Measurements from ENCODE around the gene EPS15. TPM values are rescaled to one million over a fixed set of nuclear protein-coding genes. Genes with fewer than 3 reads are reported as not detected.

Gene EPS15
- total and polyA plus RNA-seq, 2 of the 8 experiments (the other 6 are each of a cell fraction or from before 2014, with no cell fraction given), result 15.9 to 57.2 TPM

DNA sequence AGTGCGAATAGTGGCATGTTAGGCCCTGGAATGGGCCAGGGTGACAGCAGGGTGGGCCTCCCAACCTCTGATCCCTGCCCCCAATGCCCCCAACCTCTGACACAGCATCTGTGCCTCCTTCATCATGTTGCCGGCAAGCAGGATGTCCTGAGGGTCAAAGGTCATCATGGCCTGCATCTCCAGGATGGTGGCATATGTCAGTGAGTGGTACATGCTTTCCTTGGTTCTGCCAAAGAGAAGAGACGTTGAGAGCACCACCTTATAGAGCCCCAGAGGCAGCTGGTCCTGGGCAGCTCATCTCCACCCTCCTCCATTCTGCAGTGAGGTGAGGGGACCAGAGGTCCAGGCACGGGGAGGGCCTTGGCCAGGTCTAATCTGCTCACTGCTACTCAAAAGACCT, 206.3 kb downstream of the EPS15 start:
- Histone ChIP-seq H4K91ac (replicated peaks; ENCODE audit: insufficient read length, low read length) (no peak overlapping the region), H3K27ac (ENCODE audit: low read depth, low read length) (no peak overlapping the region), H3K79me2 (ENCODE audit: control insufficient read depth in 1 of 2, insufficient read depth in 2 of 2, low read length in 2 of 2) (no peaks in the 10 kb centered on the region), H3K79me1 (ENCODE audit: low read depth, low read length) (no peaks in the 10 kb centered on the region), H3K18ac (ENCODE audit: extremely low read depth, low read length) (no peak overlapping the region), H4K8ac (ENCODE audit: extremely low read depth, insufficient read depth, low read length) (no peak overlapping the region), H2BK12ac (ENCODE audit: low read depth, low read length) (no peak overlapping the region), H3K4me1 (replicated peaks in 1 of 4; ENCODE audit: control insufficient read depth in 3 of 4, insufficient read depth in 4 of 4, low read length in 3 of 4) (peaks cover 0 to 9% (median 0%) of the 10 kb centered on the region in 4 experiments; a peak in 4 of 7 replicates), H3K4me3 (ENCODE audit: extremely low read depth in 1 of 4, insufficient read depth in 2 of 4, low read depth in 3 of 4, low read length in 4 of 4) (no peak overlapping the region), H4K20me1 (replicated peaks in 1 of 2; ENCODE audit: control insufficient read depth in 1 of 2, insufficient read depth in 2 of 2, low read length in 2 of 2) (no peaks in the 10 kb centered on the region), H3K23me2 (ENCODE audit: low read depth, low read length) (no peaks in the 10 kb centered on the region), H3K27me3 (replicated peaks in 1 of 4; ENCODE audit: control insufficient read depth in 3 of 4, extremely low read depth in 1 of 4, insufficient read depth in 3 of 4, low read length in 3 of 4) (no peaks in the 10 kb centered on the region), H3K36me3 (ENCODE audit: control insufficient read depth in 2 of 4, insufficient read depth in 4 of 4, low read length in 3 of 4) (no peaks in the 10 kb centered on the region), H3K9me3 (ENCODE audit: insufficient read depth in 2 of 2, low read depth in 1 of 2, low read length in 1 of 2) (no peaks in the 10 kb centered on the region), H3K56ac (replicated peaks; ENCODE audit: insufficient read length, low read depth, low read length) (no peak overlapping the region), H2AFZ (ENCODE audit: low read length) (no peak overlapping the region), H2AK5ac (ENCODE audit: low read depth, low read length) (no peak overlapping the region), H2BK20ac (ENCODE audit: low read length) (no peak overlapping the region), H3K14ac (ENCODE audit: insufficient read length) (no peak overlapping the region), H3K9ac (replicated peaks in 1 of 4; ENCODE audit: extremely low read depth in 1 of 4, low read depth in 3 of 4, low read length in 3 of 4) (no peak overlapping the region), H3K23ac (ENCODE audit: insufficient read length) (no peak overlapping the region), H2BK5ac (ENCODE audit: low read depth, low read length) (no peak overlapping the region; the same call in 1 of the 2 replicates), H4K5ac (ENCODE audit: insufficient read length, low read depth, low read length) (no peak overlapping the region), H3K4ac (replicated peaks; ENCODE audit: insufficient read length, low read depth, low read length) (no peak overlapping the region), H2BK120ac (replicated peaks; ENCODE audit: low read depth, low read length) (no peak overlapping the region), H3K4me2 (ENCODE audit: insufficient read depth in 1 of 2, low read depth in 2 of 2, low read length in 2 of 2) (no peak overlapping the region), H2BK15ac (ENCODE audit: low read length) (no peak overlapping the region)
- ChIA-PET POLR2A (ENCODE audit: partially characterized antibody) (interaction anchor here (0.5 to 1.9 kb wide), 4 partner anchors 17 to 317 kb away, joined by 3 to 6 read pairs (median 3); no protein-coding TSS in a partner anchor), CTCF (ENCODE audit: partially characterized antibody) (interaction anchor here (0.6 to 2.0 kb wide), 17 partner anchors 9 to 456 kb away, joined by 3 to 8 read pairs (median 4); no protein-coding TSS in a partner anchor)
- no peak for DNase-seq (ENCODE audit: low read depth in 1 of 2, low spot score in 2 of 2)
- 93% methylated on average over 4 of the region's 4 CpGs; no CpG with 5 or more reads in 1 of the 2 experiments for WGBS, 2 experiments (ENCODE audit: extremely low coverage in 1 of 2, insufficient coverage in 1 of 2, insufficient read length in 1 of 2, insufficient replicate concordance in 2 of 2, low coverage in 1 of 2, low lambda C conversion rate in 2 of 2, missing lambda C conversion rate in 1 of 2)
- FAIRE-seq, result no peak
- TF ChIP-seq RNF2 (IDR thresholded peaks at IDR 0.05; ENCODE audit: borderline replicate concordance, low read depth, low read length, missing control alignments, poor library complexity, severe bottlenecking), result no peak
- no peak for TF ChIP-seq MAFK (IDR thresholded peaks at IDR 0.05; ENCODE audit: low read depth, low read length)
- TF ChIP-seq, protein P1, sequence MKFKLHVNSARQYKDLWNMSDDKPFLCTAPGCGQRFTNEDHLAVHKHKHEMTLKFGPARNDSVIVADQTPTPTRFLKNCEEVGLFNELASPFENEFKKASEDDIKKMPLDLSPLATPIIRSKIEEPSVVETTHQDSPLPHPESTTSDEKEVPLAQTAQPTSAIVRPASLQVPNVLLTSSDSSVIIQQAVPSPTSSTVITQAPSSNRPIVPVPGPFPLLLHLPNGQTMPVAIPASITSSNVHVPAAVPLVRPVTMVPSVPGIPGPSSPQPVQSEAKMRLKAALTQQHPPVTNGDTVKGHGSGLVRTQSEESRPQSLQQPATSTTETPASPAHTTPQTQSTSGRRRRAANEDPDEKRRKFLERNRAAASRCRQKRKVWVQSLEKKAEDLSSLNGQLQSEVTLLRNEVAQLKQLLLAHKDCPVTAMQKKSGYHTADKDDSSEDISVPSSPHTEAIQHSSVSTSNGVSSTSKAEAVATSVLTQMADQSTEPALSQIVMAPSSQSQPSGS (IDR thresholded peaks at IDR 0.05; ENCODE audit: low read length), result no peak
- no peak for TF ChIP-seq TBP (IDR thresholded peaks at IDR 0.05; ENCODE audit: low read depth, low read length)
- no peak for TF ChIP-seq YY1 (IDR thresholded peaks at IDR 0.05; ENCODE audit: low read depth, low read length)
- no peak for TF ChIP-seq SUZ12 (IDR thresholded peaks at IDR 0.05; ENCODE audit: low read length)
- TF ChIP-seq KDM1A (IDR thresholded peaks at IDR 0.05; ENCODE audit: borderline replicate concordance, low read length), result no peak
- TF ChIP-seq JUND (IDR thresholded peaks at IDR 0.05; ENCODE audit: low read length), result no peak
- TF ChIP-seq, protein P2, sequence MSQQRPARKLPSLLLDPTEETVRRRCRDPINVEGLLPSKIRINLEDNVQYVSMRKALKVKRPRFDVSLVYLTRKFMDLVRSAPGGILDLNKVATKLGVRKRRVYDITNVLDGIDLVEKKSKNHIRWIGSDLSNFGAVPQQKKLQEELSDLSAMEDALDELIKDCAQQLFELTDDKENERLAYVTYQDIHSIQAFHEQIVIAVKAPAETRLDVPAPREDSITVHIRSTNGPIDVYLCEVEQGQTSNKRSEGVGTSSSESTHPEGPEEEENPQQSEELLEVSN (IDR thresholded peaks at IDR 0.05), result no peak
- no peak for TF ChIP-seq SIN3A (conservative IDR thresholded peaks at IDR 0.05 in 1 of 2, IDR thresholded peaks at IDR 0.05 in 1 of 2; ENCODE audit: low read depth in 1 of 2, low read length in 2 of 2)
- no peak for TF ChIP-seq SIX5 (IDR thresholded peaks at IDR 0.05; ENCODE audit: low read depth, low read length)

Data from H1 (cell line).